ENCODE results near the gene MAFF.

- TF ChIP-seq CTCF (IDR thresholded peaks at IDR 0.05) (no peak), POLR2A (IDR thresholded peaks at IDR 0.05) (no peak), EP300 (IDR thresholded peaks at IDR 0.05) (no peak)
Observed at GRCh38 chr22:38248280-38248679, 46.5 kb downstream of the MAFF start.

All from stomach (tissue), 4 donors.